Activated CD8-positive, alpha-beta memory T cell treated with anti-CD3 and anti-CD28 coated beads for 48 hours (primary cell): Measurements from ENCODE around the gene TEX14.
"Not testable (repeated sequence)": the region's sequence is repeated elsewhere in the genome, so short reads cannot be mapped to it uniquely, and the experiment has no call there.

Experiments used
- DNase-seq, 3 experiments: peaks; one replicate each; pipeline ENCODE4 v3.0.0-alpha.2; 2020; ENCODE audit warnings: low read depth in 2 of 3, low spot score in 2 of 3

Gene TEX14

GRCh38 chr17:58565389-58566311, 126.2 kb downstream of the TEX14 start:
- no peak for DNase-seq

- no peak for DNase-seq
Observed at GRCh38 chr17:58564971-58565370, 126.9 kb downstream of the TEX14 start.

GRCh38 chr17:58564243-58564642, 127.6 kb downstream of the TEX14 start:
- no peak for DNase-seq

- DNase-seq: no peak
Observed at GRCh38 chr17:58560511-58560910, 131.3 kb downstream of the TEX14 start.

GRCh38 chr17:58557981-58558380, 133.9 kb downstream of the TEX14 start:
- DNase-seq: no peak

GRCh38 chr17:58556833-58557250, 135.0 kb downstream of the TEX14 start:
- no peak for DNase-seq

GRCh38 chr17:58555109-58555508, 136.7 kb downstream of the TEX14 start:
- DNase-seq: not testable (repeated sequence)

- DNase-seq: no peak
Observed at GRCh38 chr17:58541249-58541648, 150.6 kb downstream of the TEX14 start.

GRCh38 chr17:58539698-58540097, 152.1 kb downstream of the TEX14 start:
- DNase-seq: no peak

- no peak for DNase-seq
Observed at GRCh38 chr17:58538811-58539409, 152.9 kb downstream of the TEX14 start.

- no peak for DNase-seq
Observed at GRCh38 chr17:58537266-58537665, 154.6 kb downstream of the TEX14 start.

- no peak for DNase-seq
Observed at GRCh38 chr17:58536542-58536941, 155.3 kb downstream of the TEX14 start.

- no peak for DNase-seq
Observed at GRCh38 chr17:58535431-58535830, 156.4 kb downstream of the TEX14 start.

- DNase-seq: no peak
Observed at GRCh38 chr17:58534901-58535421, 156.9 kb downstream of the TEX14 start.

- no peak for DNase-seq
Observed at GRCh38 chr17:58534331-58534730, 157.5 kb downstream of the TEX14 start.

GRCh38 chr17:58533616-58534188, 158.1 kb downstream of the TEX14 start:
- DNase-seq: no peak

GRCh38 chr17:58532555-58532951, 159.3 kb downstream of the TEX14 start:
- DNase-seq: no peak

GRCh38 chr17:58531661-58532554, 159.9 kb downstream of the TEX14 start:
- DNase-seq: no peak

- no peak for DNase-seq
Observed at GRCh38 chr17:58531122-58531521, 160.7 kb downstream of the TEX14 start.

- DNase-seq: no peak
Observed at GRCh38 chr17:58530655-58531054, 161.2 kb downstream of the TEX14 start.

- DNase-seq: no peak
Observed at GRCh38 chr17:58529275-58529674, 162.6 kb downstream of the TEX14 start.
